ENCODE data around the gene TUBB6.

DNA sequence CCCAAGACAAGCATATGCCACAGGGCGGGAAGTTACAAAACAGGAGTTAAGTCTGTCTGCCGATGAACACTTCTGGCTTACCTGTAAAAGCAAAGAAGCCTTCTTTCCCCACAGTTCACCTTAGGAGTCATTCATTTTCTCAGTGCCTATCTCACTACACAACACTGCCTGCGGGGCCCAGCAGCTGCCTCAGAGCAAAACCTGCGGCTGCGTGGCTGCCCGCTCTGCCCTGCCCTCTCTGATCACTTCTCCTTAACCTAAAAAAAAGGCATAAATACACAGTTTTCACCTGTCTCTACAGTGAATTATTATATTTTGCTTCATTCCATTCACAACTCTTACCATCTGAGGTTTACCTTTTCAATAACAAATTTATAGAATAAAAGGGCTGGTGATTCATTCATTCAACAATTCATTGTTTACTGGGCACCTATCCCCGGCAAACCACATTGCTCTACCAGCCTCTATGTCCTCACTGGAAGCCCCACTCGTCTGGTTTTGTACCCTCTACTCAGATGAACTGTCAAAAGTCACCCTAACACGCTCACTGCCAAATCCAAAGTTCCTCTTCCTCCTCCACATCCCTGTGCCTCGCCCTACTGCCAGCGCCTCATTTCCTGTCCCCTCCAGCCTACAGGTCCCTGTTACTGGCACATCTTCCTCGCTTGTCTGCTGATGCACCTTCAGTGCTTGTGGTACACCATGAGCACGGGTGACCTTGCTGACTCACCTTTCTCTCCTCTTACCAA, 37.6 kb downstream of the TUBB6 start:
- TF ChIP-seq ZNF175 (tag by site-specific recombination; IDR thresholded peaks at IDR 0.05) (no peak), ZNF610 (tag by site-specific recombination; IDR thresholded peaks at IDR 0.05; ENCODE audit: borderline replicate concordance) (no peak), ZNF548 (tag by site-specific recombination; IDR thresholded peaks at IDR 0.05) (no peak), ZFHX2 (tag by site-specific recombination; conservative IDR thresholded peaks at IDR 0.05) (no peak)
- TF ChIP-seq, protein P1, sequence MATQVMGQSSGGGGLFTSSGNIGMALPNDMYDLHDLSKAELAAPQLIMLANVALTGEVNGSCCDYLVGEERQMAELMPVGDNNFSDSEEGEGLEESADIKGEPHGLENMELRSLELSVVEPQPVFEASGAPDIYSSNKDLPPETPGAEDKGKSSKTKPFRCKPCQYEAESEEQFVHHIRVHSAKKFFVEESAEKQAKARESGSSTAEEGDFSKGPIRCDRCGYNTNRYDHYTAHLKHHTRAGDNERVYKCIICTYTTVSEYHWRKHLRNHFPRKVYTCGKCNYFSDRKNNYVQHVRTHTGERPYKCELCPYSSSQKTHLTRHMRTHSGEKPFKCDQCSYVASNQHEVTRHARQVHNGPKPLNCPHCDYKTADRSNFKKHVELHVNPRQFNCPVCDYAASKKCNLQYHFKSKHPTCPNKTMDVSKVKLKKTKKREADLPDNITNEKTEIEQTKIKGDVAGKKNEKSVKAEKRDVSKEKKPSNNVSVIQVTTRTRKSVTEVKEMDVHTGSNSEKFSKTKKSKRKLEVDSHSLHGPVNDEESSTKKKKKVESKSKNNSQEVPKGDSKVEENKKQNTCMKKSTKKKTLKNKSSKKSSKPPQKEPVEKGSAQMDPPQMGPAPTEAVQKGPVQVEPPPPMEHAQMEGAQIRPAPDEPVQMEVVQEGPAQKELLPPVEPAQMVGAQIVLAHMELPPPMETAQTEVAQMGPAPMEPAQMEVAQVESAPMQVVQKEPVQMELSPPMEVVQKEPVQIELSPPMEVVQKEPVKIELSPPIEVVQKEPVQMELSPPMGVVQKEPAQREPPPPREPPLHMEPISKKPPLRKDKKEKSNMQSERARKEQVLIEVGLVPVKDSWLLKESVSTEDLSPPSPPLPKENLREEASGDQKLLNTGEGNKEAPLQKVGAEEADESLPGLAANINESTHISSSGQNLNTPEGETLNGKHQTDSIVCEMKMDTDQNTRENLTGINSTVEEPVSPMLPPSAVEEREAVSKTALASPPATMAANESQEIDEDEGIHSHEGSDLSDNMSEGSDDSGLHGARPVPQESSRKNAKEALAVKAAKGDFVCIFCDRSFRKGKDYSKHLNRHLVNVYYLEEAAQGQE (tag by site-specific recombination; IDR thresholded peaks at IDR 0.05) = no peak
- TF ChIP-seq, protein P2, sequence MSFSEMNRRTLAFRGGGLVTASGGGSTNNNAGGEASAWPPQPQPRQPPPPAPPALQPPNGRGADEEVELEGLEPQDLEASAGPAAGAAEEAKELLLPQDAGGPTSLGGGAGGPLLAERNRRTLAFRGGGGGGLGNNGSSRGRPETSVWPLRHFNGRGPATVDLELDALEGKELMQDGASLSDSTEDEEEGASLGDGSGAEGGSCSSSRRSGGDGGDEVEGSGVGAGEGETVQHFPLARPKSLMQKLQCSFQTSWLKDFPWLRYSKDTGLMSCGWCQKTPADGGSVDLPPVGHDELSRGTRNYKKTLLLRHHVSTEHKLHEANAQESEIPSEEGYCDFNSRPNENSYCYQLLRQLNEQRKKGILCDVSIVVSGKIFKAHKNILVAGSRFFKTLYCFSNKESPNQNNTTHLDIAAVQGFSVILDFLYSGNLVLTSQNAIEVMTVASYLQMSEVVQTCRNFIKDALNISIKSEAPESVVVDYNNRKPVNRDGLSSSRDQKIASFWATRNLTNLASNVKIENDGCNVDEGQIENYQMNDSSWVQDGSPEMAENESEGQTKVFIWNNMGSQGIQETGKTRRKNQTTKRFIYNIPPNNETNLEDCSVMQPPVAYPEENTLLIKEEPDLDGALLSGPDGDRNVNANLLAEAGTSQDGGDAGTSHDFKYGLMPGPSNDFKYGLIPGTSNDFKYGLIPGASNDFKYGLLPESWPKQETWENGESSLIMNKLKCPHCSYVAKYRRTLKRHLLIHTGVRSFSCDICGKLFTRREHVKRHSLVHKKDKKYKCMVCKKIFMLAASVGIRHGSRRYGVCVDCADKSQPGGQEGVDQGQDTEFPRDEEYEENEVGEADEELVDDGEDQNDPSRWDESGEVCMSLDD (tag by site-specific recombination; IDR thresholded peaks at IDR 0.05) = no peak
